CD4-positive, alpha-beta T cell treated with Interleukin-15 for 1 hour (primary cell): ENCODE measurements around the gene CFAP77.
"Not testable (repeated sequence)": the region's sequence is repeated elsewhere in the genome, so short reads cannot be mapped to it uniquely, and the experiment has no call there.

Source experiments
- DNase-seq: peaks from one replicate; pipeline ENCODE4 v3.0.0-alpha.2; 2020

CFAP77 gene

DNA sequence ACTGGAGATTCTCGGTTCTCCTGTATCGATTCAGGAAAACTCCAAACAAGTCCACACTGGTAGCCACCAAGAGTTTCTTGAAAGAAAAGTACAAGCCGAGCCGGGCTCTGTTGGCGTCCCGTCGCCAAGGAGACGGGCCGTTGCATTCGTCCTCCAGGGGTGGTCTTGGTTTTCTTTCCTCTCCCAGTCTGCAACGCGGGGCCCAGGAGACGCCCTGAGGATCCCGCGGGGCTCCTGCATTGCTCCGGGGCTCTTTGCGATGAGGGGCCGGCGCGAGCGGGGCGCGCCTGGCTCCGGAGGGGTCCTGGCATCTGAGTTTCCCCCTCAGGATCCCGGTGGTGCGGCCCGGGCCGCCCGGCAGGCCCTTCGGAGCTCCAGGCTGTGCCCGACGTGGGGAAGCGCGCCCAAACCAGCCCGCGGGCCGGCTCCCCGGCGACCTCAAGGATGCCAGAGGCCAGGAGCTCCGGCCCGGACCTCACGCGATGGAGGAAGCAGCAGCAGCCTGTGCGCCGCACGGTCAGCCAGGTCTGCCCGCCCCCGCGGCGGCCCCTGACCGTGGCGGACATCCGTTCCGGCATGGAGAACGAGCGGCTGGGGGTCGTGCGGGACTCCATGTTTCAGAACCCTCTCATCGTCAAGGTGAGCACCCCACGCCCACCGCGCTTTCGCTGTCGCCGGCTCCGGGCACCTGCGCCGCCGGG, at the start of gene CFAP77:
Gene CFAP77 (plus strand): TSS at position 384 of the 701 bp plus-strand sequence. CDS start 61 bp downstream, at position 445.
- DNase-seq = no peak

DNA sequence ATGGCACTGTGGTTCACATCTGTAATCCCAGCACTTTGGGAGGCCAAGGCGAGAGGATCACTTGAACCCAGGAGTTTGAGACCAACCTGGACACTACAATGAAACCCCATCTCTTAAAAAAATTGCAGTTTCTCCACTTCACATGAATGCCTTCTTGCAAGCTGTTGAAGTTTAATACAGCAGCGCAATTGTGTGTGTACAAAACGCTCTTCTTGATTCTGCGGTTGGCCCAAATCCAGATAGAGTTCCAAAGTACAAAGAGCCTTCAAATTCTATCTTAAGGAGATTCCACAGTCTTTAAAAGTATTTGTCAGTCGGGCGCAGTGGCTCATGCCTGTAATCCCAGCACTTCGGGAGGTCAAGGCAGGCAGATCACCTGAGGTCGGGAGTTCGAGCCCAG, 45.9 kb upstream of the CFAP77 start:
- no peak for DNase-seq

DNA sequence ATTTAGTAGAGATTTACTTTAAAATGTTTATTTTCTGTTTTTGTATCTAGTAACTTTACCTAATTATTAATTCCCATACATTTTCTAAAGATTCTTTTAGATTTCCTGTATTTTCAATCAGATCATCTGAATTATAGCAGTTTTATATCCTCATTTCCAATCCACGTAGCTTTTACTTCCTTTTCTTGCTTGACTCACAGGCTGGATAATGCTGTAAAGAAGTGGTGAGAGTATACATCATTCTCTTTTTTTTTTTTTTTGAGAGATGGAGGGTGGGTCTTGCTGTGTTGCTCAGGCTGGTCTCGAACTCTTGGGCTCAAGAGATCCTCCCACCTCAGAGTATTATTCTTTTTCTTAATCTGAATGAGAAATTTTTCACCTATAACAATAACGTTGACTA, 44.0 kb upstream of the CFAP77 start:
- no peak for DNase-seq

DNA sequence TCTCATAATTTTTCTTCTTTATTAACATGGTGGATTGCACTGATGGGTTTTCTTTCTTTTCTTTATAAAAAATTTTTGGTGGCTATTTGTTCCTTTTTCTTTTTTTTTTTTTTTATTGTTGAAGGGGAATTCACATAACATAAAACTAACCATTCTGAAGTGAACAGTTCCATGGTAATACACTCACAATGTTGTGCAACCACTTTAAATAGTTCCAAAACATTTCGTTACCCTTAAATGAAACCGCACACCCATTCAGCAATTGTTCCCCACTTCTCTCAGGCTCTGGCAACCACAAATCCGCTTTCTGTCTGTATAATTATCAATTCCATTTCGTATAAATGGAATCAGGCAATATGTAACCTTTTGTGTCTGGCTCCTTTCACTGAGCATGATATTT, 43.5 kb upstream of the CFAP77 start:
- no peak for DNase-seq

DNA sequence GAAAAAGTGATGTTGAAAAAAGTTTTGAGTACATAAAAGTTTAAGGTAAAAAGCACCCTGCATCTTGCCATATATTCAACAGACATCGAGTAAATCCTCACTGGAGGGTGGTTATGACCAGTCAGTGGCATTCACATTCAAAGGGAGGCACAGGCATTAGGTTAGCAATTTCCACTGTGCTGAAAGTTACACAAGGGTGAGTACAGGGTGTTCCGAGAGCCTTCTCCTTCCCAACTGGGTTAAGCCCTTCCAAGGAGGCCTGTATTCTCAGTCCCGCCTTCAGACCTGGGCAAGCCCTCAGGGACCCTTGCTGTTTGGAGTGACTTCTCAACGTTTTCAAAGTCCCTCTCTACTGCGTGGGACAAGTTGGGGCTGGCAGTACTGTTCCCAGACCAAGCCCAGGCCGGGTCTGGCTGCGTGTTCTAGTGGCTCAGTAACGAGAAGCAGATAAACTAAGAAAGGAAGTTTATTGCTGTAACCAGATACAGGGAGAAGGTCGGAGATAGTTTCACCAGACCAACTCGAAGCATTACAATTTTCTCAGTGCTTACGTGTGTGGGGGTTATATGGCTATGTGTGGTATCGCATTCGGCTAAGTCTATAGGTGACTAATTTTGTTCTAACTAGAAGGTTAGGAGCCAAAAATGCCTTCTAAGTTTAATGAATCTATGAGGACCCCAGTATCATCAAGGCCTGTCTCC, 42.2 kb upstream of the CFAP77 start:
- no peak for DNase-seq

DNA sequence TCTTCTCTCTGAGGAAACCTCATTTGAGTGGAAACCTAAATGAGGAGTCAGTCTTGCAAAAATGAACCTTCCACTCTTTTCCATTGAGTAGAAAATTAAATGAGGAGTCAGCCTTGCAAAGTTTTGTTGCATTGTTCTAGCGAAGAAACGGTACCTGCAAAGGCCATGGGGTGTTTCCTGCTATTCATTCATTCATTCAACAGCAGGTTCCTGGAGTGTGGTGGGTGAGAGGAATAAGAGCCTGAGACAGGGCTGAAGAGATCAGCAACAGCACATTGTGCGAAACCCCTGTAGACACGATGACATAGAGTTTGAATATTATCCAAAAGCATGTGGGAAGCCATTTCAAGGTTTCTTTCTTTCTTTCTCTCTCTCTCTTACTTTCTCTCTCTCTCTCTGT, 40.6 kb upstream of the CFAP77 start:
- DNase-seq = no peak

DNA sequence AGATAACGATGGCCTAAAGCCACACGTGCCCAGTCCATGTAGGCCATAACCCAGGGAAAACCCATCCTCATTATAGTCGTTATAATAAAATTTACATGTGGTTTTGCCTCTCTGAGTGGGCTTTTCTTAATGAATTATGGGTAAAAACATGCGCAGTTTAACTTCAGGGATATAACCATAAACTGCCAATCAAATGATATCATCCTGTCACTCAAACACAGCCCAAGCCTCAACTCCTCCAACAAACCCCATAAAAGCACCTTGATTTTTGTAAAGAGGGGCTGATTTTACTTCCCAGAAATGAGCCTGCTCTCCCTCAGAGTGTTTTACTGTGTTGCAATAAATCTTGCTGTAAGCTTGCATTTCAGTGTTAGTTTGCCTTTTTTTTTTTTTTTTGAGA, 39.4 kb upstream of the CFAP77 start:
- no peak for DNase-seq

DNA sequence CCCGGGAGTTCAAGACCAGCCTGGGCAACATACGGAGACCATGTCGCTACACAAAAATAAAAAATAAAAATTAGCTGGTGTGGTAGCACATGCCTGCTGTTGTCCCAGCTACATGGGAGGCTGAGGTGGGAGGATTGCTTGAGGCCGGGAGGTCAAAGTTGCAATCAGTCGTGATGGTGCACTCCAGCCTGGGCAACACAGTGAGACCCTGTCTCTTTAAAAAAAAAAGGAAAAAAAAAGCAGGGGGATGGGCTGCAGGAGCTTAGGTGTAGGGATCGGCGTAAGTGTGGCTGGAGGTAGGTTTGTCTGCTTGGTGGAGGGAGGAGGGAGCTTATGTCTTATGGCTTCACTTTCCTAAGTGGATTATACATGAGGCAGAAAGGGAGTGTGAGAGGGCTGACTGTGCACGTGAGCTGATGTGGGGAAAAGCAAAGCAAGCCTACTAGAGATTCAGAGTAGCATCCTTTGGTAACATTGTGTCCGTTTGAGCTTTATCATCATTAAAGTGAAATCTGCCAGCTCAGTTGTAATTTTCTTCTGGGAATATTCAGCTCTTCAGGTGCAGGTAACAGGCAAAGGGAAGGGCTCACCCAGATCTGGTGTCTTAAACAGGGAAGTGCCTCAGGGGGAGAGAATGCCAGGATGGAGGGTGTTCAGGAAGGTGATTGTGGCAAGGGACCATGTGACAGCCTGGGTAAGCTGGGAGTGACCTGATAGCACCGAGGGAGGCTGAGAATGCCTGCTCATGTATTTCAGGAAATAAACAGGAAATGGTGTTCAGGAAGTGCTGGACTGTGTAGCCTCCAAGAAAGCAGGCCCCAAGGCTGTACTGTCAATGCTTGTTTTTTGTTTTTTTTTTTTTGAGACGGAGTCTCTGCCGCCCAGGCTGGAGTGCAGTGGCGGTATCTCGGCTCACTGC, 37.6 kb upstream of the CFAP77 start:
- peak; percentile 54 for DNase-seq

DNA sequence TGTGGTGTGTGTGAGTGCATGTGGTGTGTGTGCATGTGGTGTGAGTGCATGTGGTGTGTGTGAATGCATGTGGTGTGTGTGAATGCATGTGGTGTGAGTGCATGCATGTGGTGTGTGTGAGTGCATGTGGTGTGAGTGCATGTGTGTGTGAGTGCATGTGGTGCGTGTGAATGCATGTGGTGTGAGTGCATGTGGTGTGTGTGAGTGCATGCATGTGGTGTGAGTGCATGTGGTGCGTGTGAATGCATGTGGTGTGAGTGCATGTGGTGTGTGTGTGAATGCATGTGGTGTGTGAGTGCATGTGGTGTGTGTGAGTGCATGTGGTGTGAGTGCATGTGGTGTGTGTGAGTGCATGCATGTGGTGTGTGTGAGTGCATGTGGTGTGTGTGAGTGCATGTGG, 32.2 kb upstream of the CFAP77 start:
- not testable (repeated sequence) for DNase-seq

DNA sequence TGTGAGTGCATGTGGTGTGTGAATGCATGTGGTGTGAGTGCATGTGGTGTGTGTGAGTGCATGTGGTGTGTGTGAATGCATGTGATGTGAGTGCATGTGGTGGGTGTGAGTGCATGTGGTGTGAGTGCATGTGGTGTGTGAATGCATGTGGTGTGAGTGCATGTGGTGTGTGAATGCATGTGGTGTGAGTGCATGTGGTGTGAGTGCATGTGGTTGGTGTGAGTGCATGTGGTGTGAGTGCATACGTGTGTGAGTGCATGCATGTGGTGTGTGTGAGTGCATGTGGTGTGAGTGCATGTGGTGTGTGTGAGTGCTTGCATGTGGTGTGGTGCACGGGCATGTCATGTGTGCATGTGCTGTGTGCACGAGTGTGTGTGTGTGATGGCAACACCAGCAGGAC, 31.6 kb upstream of the CFAP77 start:
- not testable (repeated sequence) for DNase-seq

DNA sequence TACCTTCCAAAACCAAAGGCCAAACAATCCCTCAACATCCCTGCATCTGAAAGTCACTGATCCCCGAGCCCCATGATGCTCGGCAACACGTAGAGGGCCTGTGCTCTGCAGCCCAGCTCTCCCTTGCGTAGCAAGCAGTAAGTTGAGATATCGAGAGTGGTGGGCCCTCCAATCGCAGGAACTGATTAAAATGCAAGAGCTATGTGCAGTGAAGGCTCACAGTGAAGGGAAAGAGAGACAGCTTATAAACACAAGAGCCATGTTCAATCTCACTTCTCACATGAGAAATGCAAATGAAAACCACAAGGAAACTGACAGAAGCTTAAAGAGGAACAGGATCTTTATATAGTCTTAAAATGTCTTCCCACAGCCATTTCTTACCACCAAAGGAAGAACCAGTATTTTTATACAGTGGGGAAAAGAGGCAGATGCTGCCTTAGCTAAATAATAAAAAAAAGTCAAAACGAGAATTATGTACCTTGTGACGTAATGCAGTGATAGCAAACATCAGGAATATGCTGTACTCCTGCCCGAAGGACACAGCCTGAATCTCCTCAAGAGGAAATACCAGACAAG, 28.0 kb upstream of the CFAP77 start:
- no peak for DNase-seq

DNA sequence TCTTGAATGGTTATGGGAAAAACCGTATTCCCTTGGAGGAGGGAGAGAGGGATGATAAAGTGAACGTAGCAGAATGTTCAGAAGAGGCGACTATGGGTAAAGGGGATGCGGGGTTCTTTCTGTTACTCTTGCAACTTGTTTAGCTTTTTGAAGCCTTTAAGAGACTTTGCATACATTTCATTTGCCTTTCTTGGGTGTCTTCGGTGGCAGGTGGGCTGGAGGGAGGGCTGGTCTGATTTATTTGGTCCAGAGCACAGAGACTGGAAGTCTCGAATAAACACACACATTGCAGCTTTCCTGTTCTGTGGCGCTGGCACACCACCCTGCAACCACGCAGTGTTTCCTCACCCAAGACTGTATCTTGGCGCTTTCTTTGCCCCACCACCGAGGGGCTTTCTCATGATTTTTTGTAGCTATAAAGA, 26.5 kb upstream of the CFAP77 start:
- peak; percentile 63 for DNase-seq

DNA sequence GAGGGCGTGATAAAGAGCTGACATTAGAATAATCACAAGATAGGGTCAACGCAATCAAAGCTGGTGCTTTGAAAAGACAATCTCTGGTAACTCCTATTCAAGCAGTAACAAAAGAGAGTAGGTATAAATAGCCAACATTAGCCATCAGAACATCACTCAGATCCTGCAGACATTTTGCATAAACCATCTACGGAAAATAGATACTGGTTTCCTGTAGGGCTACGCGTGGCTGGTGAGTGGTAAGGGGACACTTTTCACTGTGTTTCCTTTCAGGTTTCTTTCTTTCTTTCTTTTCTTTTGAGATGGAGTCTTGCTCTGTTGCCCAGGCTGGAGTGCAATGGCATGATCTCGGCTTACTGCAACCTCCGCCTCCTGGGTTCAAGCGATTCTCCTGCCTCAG, 25.6 kb upstream of the CFAP77 start:
- no peak for DNase-seq

DNA sequence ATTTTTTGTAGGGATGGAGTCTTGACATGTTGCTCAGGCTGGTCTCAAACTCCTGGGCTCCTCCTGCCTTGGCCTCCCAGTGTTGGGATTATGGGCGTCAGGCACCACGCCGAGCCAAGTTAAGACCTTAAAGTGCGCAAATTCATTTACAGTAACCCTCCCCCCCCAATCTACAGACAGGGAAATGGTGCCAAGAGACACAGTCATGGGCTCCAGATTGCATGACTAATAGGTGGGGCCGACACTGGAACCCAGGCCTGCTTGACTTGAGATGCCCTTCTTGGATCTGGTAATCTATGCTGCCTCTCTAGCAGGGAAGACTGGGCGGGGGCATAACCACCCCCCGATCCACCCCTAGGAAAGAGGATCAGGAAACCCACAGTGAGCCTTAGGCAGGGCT, 22.9 kb upstream of the CFAP77 start:
- no peak for DNase-seq

DNA sequence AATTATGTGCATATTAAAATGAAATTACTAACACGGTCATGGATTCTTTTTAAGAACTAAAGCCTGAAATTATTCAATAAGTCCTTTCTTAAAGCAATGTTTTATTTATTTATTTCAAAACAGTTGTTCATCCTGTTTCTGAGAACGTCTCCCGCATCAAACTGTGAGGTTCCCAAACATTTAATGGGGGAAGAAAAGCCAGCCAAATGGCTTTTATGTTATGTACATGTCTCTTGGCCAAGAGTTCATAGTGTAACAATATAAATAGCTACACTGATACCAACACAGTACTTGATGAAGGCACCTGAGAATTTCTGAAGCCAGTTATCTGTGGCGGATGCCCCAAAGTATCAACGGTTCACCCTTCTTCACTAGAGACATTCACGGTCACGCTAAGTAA, 19.0 kb upstream of the CFAP77 start:
- no peak for DNase-seq

DNA sequence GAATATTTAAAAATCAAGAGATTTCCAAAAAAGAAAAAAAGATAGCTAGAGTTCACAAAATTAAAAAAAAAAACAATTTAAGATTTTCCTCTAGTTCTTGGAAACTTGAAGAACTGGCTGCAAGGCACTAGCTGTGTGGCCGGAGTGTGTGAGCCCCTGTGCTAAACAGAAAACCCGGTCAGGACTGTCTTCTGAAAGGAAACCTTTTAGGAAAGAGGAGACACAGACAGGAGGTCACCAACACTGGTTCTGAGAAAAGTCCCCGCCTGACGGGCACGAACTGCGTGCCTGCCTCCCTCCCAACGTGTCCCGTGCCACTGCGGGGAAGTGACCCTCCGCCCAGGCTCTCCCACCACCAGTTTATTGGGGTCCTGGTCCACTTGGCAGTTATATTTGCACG, 18.6 kb upstream of the CFAP77 start:
- no peak for DNase-seq

DNA sequence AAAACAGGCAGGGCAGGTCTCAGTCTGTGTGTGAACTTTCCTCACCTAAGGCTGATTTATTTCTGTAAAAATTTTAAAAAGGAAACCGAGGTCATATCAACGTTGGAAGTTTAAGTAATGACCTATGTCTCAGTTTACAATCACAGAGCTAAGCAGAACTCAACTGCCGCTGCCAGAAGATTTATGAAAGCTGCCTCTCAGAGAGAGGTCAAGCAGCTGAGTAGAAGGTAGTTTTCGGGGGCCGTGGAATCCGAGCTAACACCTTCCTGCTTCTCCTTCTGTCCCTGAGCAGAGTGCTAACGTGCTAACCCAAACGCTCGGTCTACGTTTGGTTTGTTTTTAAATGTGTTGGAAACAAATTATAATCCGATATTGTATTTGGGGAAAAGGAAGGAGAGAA, 14.5 kb upstream of the CFAP77 start:
- DNase-seq = no peak

DNA sequence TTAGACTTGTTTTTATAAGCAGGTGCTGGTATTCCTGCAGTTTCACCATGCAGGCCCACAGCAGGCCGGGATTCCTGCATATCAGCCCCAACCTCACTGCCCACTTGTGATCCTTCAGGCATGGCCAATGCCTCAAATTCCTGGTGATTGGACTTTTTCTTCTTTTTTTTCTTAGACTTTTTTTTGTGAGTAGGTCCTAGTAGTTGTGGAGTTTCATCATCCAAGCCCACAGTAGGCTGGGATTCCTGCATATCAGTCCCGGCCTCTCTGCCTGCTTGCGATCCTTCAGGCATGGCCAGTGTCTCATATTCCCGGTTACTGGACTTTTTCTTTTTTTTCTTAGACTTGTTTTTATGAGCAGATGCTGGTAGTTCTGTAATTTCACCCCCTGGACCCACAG, 8.2 kb upstream of the CFAP77 start:
- DNase-seq = no peak

DNA sequence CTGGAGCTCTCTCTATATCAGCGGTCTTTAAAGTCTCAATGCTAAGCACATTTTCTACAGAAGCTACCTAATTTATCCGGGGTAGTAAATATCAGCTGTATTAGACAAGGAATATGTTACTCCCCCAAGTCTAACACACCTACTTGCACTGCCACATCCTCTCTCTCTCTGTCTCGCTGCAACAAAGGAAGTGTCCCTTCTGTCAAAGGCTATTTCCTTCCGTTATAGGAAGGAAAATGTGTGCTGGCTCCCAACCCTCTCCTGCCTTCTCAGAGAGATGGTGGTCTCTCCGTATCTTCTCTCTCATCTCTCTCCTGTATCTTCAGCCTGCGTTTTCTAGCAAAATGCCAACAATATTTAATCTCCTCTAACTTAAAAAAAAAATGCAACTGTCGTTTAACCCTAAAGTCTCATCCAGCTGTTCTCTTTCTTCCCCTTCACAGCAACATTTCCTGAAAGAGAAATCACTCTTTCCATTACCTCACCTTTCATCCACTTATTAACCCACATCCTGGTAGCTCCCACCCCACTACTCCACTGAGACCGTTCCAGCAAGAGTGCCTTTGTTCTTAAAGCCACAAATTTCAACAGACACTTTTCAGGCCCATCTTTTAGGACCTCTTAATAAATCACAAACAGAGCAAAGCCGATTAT, 5.7 kb upstream of the CFAP77 start:
- DNase-seq = no peak

DNA sequence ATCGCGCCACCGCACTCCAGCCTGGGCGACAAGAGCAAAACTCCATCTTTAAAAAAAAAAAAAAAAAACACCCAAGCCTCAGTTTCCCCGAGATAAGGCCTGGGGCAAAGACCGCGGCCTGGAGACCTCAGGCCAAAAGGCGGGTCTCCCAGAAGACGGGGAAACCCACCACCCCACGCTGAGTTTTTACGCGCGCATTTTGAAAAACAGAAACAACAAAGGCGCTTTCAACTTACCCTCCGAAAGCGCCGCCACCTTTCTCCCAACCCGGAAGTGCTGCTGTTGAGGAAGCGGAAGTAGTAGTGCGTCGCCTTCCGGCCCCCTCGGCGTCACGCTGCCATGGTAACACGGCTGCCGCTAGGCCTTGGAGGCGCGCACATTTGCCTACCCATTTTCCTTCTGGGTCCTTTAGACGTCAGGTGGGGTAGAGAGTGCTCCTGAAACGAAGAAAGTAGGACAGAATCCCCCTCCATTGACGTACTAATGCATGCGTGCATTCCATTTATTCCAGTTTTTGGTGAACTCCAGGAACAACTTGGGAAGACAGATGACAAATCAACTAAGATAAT, 3.4 kb upstream of the CFAP77 start, which contains the start of gene TTF1:
Gene TTF1 (minus strand): TSS at position 287 of the 569 bp plus-strand sequence. CDS start 4,019 bp downstream, outside the sequence.
- DNase-seq = peak; percentile 94

DNA sequence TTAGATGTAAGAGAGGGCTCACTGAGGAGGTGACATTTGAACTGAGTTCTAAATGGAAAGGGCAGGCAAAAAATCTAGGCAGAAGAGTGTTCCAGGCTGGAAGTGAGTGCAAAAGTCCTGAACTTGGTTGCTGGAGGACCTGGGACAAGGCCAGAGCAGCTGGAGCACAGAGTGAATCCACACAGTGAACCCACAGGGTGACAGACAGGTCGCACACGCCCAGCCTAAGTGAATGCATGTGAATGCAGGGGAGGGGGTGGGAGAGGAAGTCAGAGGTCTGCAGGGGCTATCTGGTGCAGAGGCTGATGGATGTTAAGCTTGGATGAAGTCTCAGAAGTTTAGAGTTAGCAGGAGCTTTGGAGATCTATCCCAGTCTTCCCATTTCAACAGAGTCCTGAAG, 2.8 kb upstream of the CFAP77 start:
- no peak for DNase-seq

DNA sequence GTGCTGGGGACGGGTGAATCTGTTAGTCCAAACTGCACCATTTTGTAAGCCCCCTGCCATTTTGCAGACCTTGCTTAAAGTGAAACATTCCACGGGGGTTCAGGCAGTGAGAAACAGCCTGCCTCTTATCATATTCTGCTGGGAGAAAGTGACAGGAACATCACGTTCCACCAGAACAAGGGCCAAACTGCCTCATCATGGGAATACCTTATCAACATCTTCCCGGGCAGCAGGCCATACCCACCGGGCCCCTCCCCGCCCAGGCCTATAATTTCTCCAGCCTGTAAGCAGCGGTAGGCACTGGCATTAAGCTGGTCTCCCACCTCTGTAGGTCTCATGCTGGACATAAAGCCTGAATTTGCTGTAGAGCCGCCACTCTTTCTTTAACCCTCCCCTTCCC, 1.5 kb upstream of the CFAP77 start:
- DNase-seq = no peak
